OCI-LY1 (cell line): ENCODE results near the gene KRT1.

Experiments used
- H2AFZ ChIP-seq: fragments of 200-600 bp; sonication (generic), shearing (Covaris generic); 2 replicates; pipeline ENCODE4 v1.6.0; 2014; ENCODE audit warnings: antibody characterized with exemption, mild to moderate bottlenecking, low read length
- H3F3A ChIP-seq: fragments of 200-600 bp; sonication (generic), shearing (Covaris generic); 2 replicates; pipeline ENCODE4 v1.6.0; 2014; ENCODE audit warnings: mild to moderate bottlenecking, antibody characterized with exemption, low read length, moderate library complexity; ENCODE audit not compliant: insufficient read depth
- H3K27ac ChIP-seq: fragments of 200-600 bp; sonication (generic); 2 replicates; pipeline ENCODE4 v1.5.1; 2014; ENCODE audit warnings: low read length, mixed run types, mild to moderate bottlenecking, low read depth; ENCODE audit not compliant: poor library complexity, severe bottlenecking
- H3K27me3 ChIP-seq: fragments of 200-600 bp; sonication (generic); 2 replicates; pipeline ENCODE4 v1.6.0; 2014; ENCODE audit warnings: antibody characterized with exemption, mild to moderate bottlenecking, low read length, moderate library complexity; ENCODE audit not compliant: insufficient read depth
- H3K36me3 ChIP-seq: fragments of 200-600 bp; sonication (generic); 2 replicates; pipeline ENCODE4 v1.6.1; 2014; ENCODE audit warnings: mild to moderate bottlenecking, antibody characterized with exemption, low read length, moderate library complexity, mixed read lengths; ENCODE audit not compliant: insufficient read depth
- H3K4me1 ChIP-seq: fragments of 200-600 bp; sonication (generic); 2 replicates; pipeline ENCODE4 v1.5.1; 2014; ENCODE audit warnings: mild to moderate bottlenecking, low read length, moderate library complexity; ENCODE audit not compliant: insufficient read depth, severe bottlenecking
- H3K4me2 ChIP-seq: fragments of 200-600 bp; sonication (generic), shearing (Covaris generic); 2 replicates; pipeline ENCODE4 v1.6.1; 2014; ENCODE audit warnings: low read length
- H3K4me3 ChIP-seq: fragments of 200-600 bp; sonication (generic); 2 replicates; pipeline ENCODE4 v1.5.1; 2014; ENCODE audit warnings: low read length, low read depth, mild to moderate bottlenecking, mixed read lengths; ENCODE audit not compliant: poor library complexity, severe bottlenecking
- H3K79me2 ChIP-seq: fragments of 200-600 bp; shearing (Covaris generic); 2 replicates; pipeline ENCODE4 v1.6.1; 2016; ENCODE audit warnings: mixed run types, low read length, mixed read lengths; ENCODE audit not compliant: insufficient read depth
- H3K9ac ChIP-seq: fragments of 200-600 bp; sonication (generic), shearing (Covaris generic); 2 replicates; pipeline ENCODE4 v1.6.1; 2014; ENCODE audit warnings: mild to moderate bottlenecking, low read length, mixed read lengths
- H3K9me2 ChIP-seq: fragments of 200-600 bp; sonication (generic), shearing (Covaris generic); 2 replicates; pipeline ENCODE4 v1.6.1; 2014; ENCODE audit warnings: low read depth, mild to moderate bottlenecking, low read length, mixed read lengths
- H3K9me3 ChIP-seq: fragments of 200-600 bp; shearing (Covaris generic); 2 replicates; pipeline ENCODE4 v1.6.1; 2014; ENCODE audit warnings: low read length, mixed read lengths
- H4K20me1 ChIP-seq: fragments of 200-600 bp; sonication (generic), shearing (Covaris generic); 2 replicates; pipeline ENCODE4 v1.6.0; 2016; ENCODE audit warnings: mild to moderate bottlenecking, low read length; ENCODE audit not compliant: insufficient read depth
- CTCF ChIP-seq: fragments of 200-600 bp; sonication (generic), shearing (Covaris generic); IDR thresholded peaks from 2 replicates; pipeline ENCODE4 v1.5.1; 2017; ENCODE audit warnings: mild to moderate bottlenecking, antibody characterized with exemption, low read length, moderate library complexity, mixed read lengths
- EZH2 ChIP-seq: fragments of 200-600 bp; sonication (generic), shearing (Covaris generic); IDR thresholded peaks from 2 replicates; pipeline ENCODE4 v1.8.0; 2017; ENCODE audit warnings: borderline replicate concordance, mixed run types, mild to moderate bottlenecking, antibody characterized with exemption, low read length, moderate library complexity, mixed read lengths

The KRT1 gene

DNA sequence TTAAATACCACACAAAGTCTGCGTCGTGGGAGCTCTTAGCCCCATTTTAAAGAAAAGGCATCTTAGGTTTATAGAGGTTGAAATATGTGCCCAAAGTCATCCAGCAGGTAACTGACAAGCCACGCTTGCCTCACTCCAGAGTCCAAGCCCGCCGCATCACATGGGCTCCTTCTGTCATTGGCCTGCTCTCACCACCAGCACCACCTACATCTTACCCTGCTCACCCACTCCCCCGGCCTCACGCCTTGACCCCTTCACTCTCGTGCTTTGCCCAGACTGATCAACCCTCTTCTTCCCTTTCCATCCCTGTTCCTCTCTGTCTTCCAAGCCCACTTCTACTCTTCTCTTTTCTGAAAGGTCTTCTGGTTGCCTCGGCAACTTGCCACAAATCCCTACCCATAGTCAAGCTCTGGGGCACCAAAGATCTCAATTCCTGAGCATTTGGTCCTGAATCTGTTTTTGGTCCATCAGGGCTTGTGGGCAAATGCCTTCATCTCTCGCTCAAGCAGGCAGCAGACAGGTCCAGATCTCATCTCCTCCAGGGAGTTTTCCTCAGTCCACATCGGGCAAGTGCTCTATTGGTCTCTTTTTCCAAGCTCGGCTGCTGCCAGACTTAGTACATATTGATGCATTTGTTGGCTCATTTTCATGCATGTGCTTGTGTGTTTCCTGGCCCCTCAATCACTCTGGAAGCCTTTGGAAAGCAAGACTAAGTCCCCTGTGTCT lies 3.5 kb upstream of the KRT1 start:
- 0 out of 2 replicates have a peak, but pooled peaks cover 4% of the 10 kb centered on the region for H3K27me3 ChIP-seq
- H3F3A ChIP-seq, result no peaks in the 10 kb centered on the region
- H3K79me2 ChIP-seq, result no peaks in the 10 kb centered on the region
- no peaks in the 10 kb centered on the region for H3K36me3 ChIP-seq
- no peak overlapping the region for H3K4me3 ChIP-seq
- H3K4me1 ChIP-seq, result no peaks in the 10 kb centered on the region
- H3K9me2 ChIP-seq, result no peaks in the 10 kb centered on the region
- no peaks in the 10 kb centered on the region for H4K20me1 ChIP-seq
- no peaks in the 10 kb centered on the region for H3K9me3 ChIP-seq
- H2AFZ ChIP-seq, result no peak overlapping the region
- H3K27ac ChIP-seq, result no peak overlapping the region
- no peak overlapping the region for H3K4me2 ChIP-seq
- no peak for TF ChIP-seq CTCF
- no peak for TF ChIP-seq EZH2
- H3K9ac ChIP-seq, result no peak overlapping the region

- no peak overlapping the region for H3K4me3 ChIP-seq
- no peaks in the 10 kb centered on the region for H3K4me1 ChIP-seq
- no peaks in the 10 kb centered on the region for H4K20me1 ChIP-seq
- TF ChIP-seq CTCF (no peak), EZH2 (no peak)
- no peaks in the 10 kb centered on the region for H3K79me2 ChIP-seq
- no peak overlapping the region for H2AFZ ChIP-seq
- no peak overlapping the region for H3K4me2 ChIP-seq
- 0 out of 2 replicates have a peak, but pooled peaks cover 4% of the 10 kb centered on the region for H3K27me3 ChIP-seq
- no peak overlapping the region for H3K27ac ChIP-seq
- H3K36me3 ChIP-seq, result no peaks in the 10 kb centered on the region
- no peak overlapping the region for H3K9ac ChIP-seq
- H3K9me3 ChIP-seq, result no peaks in the 10 kb centered on the region
- no peaks in the 10 kb centered on the region for H3F3A ChIP-seq
- no peaks in the 10 kb centered on the region for H3K9me2 ChIP-seq
Observed at GRCh38 chr12:52682938-52683574, 2.8 kb upstream of the KRT1 start.

- no peak overlapping the region for H3K27ac ChIP-seq
- no peaks in the 10 kb centered on the region for H3K9me2 ChIP-seq
- no peaks in the 10 kb centered on the region for H3K4me1 ChIP-seq
Observed at GRCh38 chr12:52682381-52682660, 2.1 kb upstream of the KRT1 start.

More at GRCh38 chr12:52682381-52682660, 2.1 kb upstream of the KRT1 start:
- H4K20me1 ChIP-seq, result no peaks in the 10 kb centered on the region
- no peak overlapping the region for H3K4me2 ChIP-seq
- H3F3A ChIP-seq, result no peaks in the 10 kb centered on the region
- TF ChIP-seq CTCF (no peak), EZH2 (no peak)
- no peaks in the 10 kb centered on the region for H3K36me3 ChIP-seq
- H3K9me3 ChIP-seq, result no peaks in the 10 kb centered on the region
- no peak overlapping the region for H3K4me3 ChIP-seq
- H3K9ac ChIP-seq, result no peak overlapping the region
- no peaks in the 10 kb centered on the region for H3K79me2 ChIP-seq
- no peak overlapping the region for H2AFZ ChIP-seq
- 0 out of 2 replicates have a peak, but pooled peaks cover 4% of the 10 kb centered on the region for H3K27me3 ChIP-seq
